SK-N-SH treated with all-trans-retinoic acid at 6 μM for 48 hours (cell line): Measurements from ENCODE around the gene RPS6KA1.

Source experiments
- ATAC-seq: fragments of 200-7000 bp; cut with Tn5 transposase; 3 replicates; pipeline ENCODE4 v1.9.1; 2020; ENCODE audit warnings: mild to moderate bottlenecking, moderate library complexity
- ARNTL ChIP-seq: fragments of 450-650 bp; formaldehyde crosslinking; IDR thresholded peaks from 2 replicates; pipeline ENCODE4 v1.5.0; 2020; ENCODE audit warnings: low read depth, mild to moderate bottlenecking, moderate library complexity, borderline replicate concordance
- BACH2 ChIP-seq: fragments of 250-450 bp; sonication (Bioruptor Pico); IDR thresholded peaks from 2 replicates; pipeline ENCODE4 v1.9.0; 2021; ENCODE audit warnings: mild to moderate bottlenecking, borderline replicate concordance
- CREB5 ChIP-seq: fragments of 250-450 bp; sonication (Bioruptor Pico); IDR thresholded peaks from 2 replicates; pipeline ENCODE4 v1.5.1; 2020; ENCODE audit warnings: low read depth, mild to moderate bottlenecking, moderate library complexity
- CSDC2 ChIP-seq: fragments of 250-450 bp; sonication (Bioruptor Pico); IDR thresholded peaks from 2 replicates; pipeline ENCODE4 v1.5.0; 2020; ENCODE audit warnings: mild to moderate bottlenecking, moderate library complexity
- CSRNP3 ChIP-seq: fragments of 250-450 bp; sonication (Bioruptor Pico); IDR thresholded peaks from 2 replicates; pipeline ENCODE4 v1.5.1; 2021; ENCODE audit warnings: mild to moderate bottlenecking, moderate library complexity
- ESRRG ChIP-seq: fragments of 250-450 bp; sonication (Bioruptor Pico); IDR thresholded peaks from 2 replicates; pipeline ENCODE4 v1.6.1; 2021; ENCODE audit warnings: mild to moderate bottlenecking
- GLIS3 ChIP-seq: fragments of 250-450 bp; sonication (Bioruptor Pico); IDR thresholded peaks from 2 replicates; pipeline ENCODE4 v1.5.0; 2020; ENCODE audit warnings: mild to moderate bottlenecking, moderate library complexity
- ISL1 ChIP-seq: fragments of 250-450 bp; sonication (Bioruptor Pico); IDR thresholded peaks from 2 replicates; pipeline ENCODE4 v2.1.2; 2022; ENCODE audit warnings: mild to moderate bottlenecking, moderate library complexity
- OSR1 ChIP-seq: fragments of 250-450 bp; sonication (Bioruptor Pico); IDR thresholded peaks from 2 replicates; pipeline ENCODE4 v1.8.0; 2022; ENCODE audit warnings: moderate library complexity, mild to moderate bottlenecking, inconsistent platforms
- PATZ1 ChIP-seq: fragments of 250-450 bp; sonication (Bioruptor Pico); IDR thresholded peaks from 2 replicates; pipeline ENCODE4 v1.8.0; 2020; ENCODE audit warnings: mild to moderate bottlenecking, moderate library complexity, borderline replicate concordance
- POU6F1 ChIP-seq: fragments of 250-450 bp; sonication (Bioruptor Pico); IDR thresholded peaks from 2 replicates; pipeline ENCODE4 v1.8.0; 2021; ENCODE audit warnings: low read depth, mild to moderate bottlenecking, moderate library complexity, borderline replicate concordance
- PPARA ChIP-seq: fragments of 250-450 bp; sonication (Bioruptor Pico); IDR thresholded peaks from 2 replicates; pipeline ENCODE4 v1.5.0; 2020; ENCODE audit warnings: mild to moderate bottlenecking, borderline replicate concordance
- RARB ChIP-seq: fragments of 250-450 bp; sonication (Bioruptor Pico); IDR thresholded peaks from 2 replicates; pipeline ENCODE4 v1.8.0; 2021; ENCODE audit warnings: mild to moderate bottlenecking, moderate library complexity
- SNAI2 ChIP-seq: fragments of 250-450 bp; sonication (Bioruptor Pico); IDR thresholded peaks from 2 replicates; pipeline ENCODE4 v1.5.0; 2020; ENCODE audit warnings: mild to moderate bottlenecking, moderate library complexity
- TCF4 ChIP-seq: fragments of 250-450 bp; sonication (Bioruptor Pico); IDR thresholded peaks from 2 replicates; pipeline ENCODE4 v1.8.0; 2021; ENCODE audit warnings: mild to moderate bottlenecking, moderate library complexity, borderline replicate concordance
- TOX ChIP-seq: fragments of 250-450 bp; sonication (Bioruptor Pico); IDR thresholded peaks from 2 replicates; pipeline ENCODE4 v1.8.0; 2021; ENCODE audit warnings: mild to moderate bottlenecking, moderate library complexity, borderline replicate concordance
- ZC3H10 ChIP-seq: fragments of 250-450 bp; sonication (Bioruptor Pico); IDR thresholded peaks from 2 replicates; pipeline ENCODE4 v1.5.1; 2021; ENCODE audit warnings: mild to moderate bottlenecking, moderate library complexity
- ZFP3 ChIP-seq: fragments of 250-450 bp; sonication (Bioruptor Pico); IDR thresholded peaks from 2 replicates; pipeline ENCODE4 v1.5.0; 2020; ENCODE audit warnings: mild to moderate bottlenecking, moderate library complexity
- ZFP30 ChIP-seq: fragments of 450-650 bp; formaldehyde crosslinking; IDR thresholded peaks from 2 replicates; pipeline ENCODE4 v1.5.0; 2022; ENCODE audit warnings: mild to moderate bottlenecking, moderate library complexity
- ZNF565 ChIP-seq: fragments of 450-650 bp; formaldehyde crosslinking; conservative IDR thresholded peaks from 2 replicates; pipeline ENCODE4 v1.5.0; 2020; ENCODE audit warnings: low read depth, mild to moderate bottlenecking, moderate library complexity
- ZNF70 ChIP-seq: fragments of 450-650 bp; formaldehyde crosslinking; IDR thresholded peaks from 2 replicates; pipeline ENCODE4 v1.5.0; 2020; ENCODE audit warnings: mild to moderate bottlenecking, moderate library complexity
- ZNF8 ChIP-seq: fragments of 450-650 bp; formaldehyde crosslinking; IDR thresholded peaks from 2 replicates; pipeline ENCODE4 v1.5.0; 2020; ENCODE audit warnings: mild to moderate bottlenecking, moderate library complexity

The RPS6KA1 gene

GRCh38 chr1:26546375-26546774 lies 16.8 kb downstream of the RPS6KA1 start (continued):
- TF ChIP-seq POU6F1 (CRISPR knock-in tag): no peak
- TF ChIP-seq ZFP3: no peak
- no peak for TF ChIP-seq ZNF70
- TF ChIP-seq PPARA (CRISPR knock-in tag): no peak
- no peak for TF ChIP-seq BACH2 (CRISPR knock-in tag)

GRCh38 chr1:26546819-26547218 lies 17.3 kb downstream of the RPS6KA1 start:
- ATAC-seq: no peak

GRCh38 chr1:26548841-26549240 lies 19.3 kb downstream of the RPS6KA1 start:
- TF ChIP-seq ZNF70 (no peak), ZC3H10 (CRISPR knock-in tag) (no peak), ZFP30 (CRISPR knock-in tag) (no peak), ESRRG (no peak), GLIS3 (CRISPR knock-in tag) (no peak), ZFP3 (no peak), ZNF8 (CRISPR knock-in tag) (no peak), POU6F1 (CRISPR knock-in tag) (no peak), ZNF565 (CRISPR knock-in tag) (no peak), ISL1 (CRISPR knock-in tag) (no peak)
- ATAC-seq: no peak

More at GRCh38 chr1:26546819-26547218, 17.3 kb downstream of the RPS6KA1 start:
- TF ChIP-seq CREB5: no peak
- no peak for TF ChIP-seq TCF4 (CRISPR knock-in tag)
- no peak for TF ChIP-seq ZC3H10 (CRISPR knock-in tag)
- no peak for TF ChIP-seq RARB
- no peak for TF ChIP-seq GLIS3 (CRISPR knock-in tag)
- TF ChIP-seq CSDC2 (CRISPR knock-in tag): no peak
- TF ChIP-seq ARNTL (CRISPR knock-in tag): no peak
- TF ChIP-seq ESRRG: no peak
- no peak for TF ChIP-seq SNAI2 (CRISPR knock-in tag)
- no peak for TF ChIP-seq ISL1 (CRISPR knock-in tag)
- TF ChIP-seq OSR1 (CRISPR knock-in tag): no peak

- TF ChIP-seq PATZ1 (no peak), ZNF70 (no peak), ZFP3 (no peak), ZC3H10 (CRISPR knock-in tag) (no peak), ZNF8 (CRISPR knock-in tag) (no peak), OSR1 (CRISPR knock-in tag) (no peak), CSRNP3 (no peak), RARB (no peak), SNAI2 (CRISPR knock-in tag) (no peak), ZFP30 (CRISPR knock-in tag) (no peak), ISL1 (CRISPR knock-in tag) (no peak), ARNTL (CRISPR knock-in tag) (no peak), TOX (CRISPR knock-in tag) (no peak), ZNF565 (CRISPR knock-in tag) (no peak), BACH2 (CRISPR knock-in tag) (no peak), POU6F1 (CRISPR knock-in tag) (no peak), TCF4 (CRISPR knock-in tag) (no peak)
- ATAC-seq: no peak
These were observed 21.4 kb downstream of the RPS6KA1 start for GRCh38 chr1:26550946-26551345.
